Measurements from ENCODE around the gene CHTF18.

Gene CHTF18

DNA sequence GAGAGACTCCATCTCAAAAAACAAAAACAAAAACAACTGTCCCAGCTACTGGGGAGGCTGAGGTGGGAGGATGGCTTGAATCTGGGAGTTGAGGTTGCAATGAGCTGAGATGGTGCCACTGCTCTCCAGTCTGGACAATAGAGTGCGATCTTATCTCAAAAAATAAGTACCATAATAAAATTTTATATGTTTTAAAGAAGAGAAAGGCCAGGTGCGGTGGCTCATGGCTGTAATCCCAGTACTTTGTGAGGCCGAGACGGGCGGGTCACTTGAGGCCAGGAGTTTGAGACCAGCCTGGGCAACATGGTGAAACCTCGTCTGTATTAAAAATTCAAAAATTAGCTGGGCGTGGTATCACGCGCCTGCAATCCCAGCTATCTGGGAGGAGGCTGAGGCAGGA, 11.6 kb upstream of the CHTF18 start:
- no peaks in the 10 kb centered on the region for H3K36me3 ChIP-seq (ENCODE audit: control insufficient read depth in 1 of 2, insufficient read depth in 2 of 2, low read depth in 1 of 2, low read length in 2 of 2)
- H4K8ac ChIP-seq (ENCODE audit: low read length): no peak overlapping the region
- H3K18ac ChIP-seq (ENCODE audit: low read depth in 1 of 2, low read length in 2 of 2): no peak overlapping the region
- H2AFZ ChIP-seq (ENCODE audit: low read depth, low read length): no peak overlapping the region
- no peak overlapping the region for H3K23ac ChIP-seq (ENCODE audit: low read length in 2 of 2)
- no peak overlapping the region for H2BK12ac ChIP-seq (ENCODE audit: low read length in 2 of 2)
- DNase-seq: no peak
- H3K4ac ChIP-seq (ENCODE audit: low read depth in 1 of 2, low read length in 2 of 2): no peak overlapping the region
- no peak overlapping the region for H2AK5ac ChIP-seq (ENCODE audit: low read length, severe bottlenecking)
- H4K91ac ChIP-seq (ENCODE audit: low read length): no peak overlapping the region
- no peak overlapping the region for H3K9ac ChIP-seq (ENCODE audit: low read length)
- 94% methylated on average over 8 of the region's 9 CpGs for WGBS
- no peak overlapping the region for H3K14ac ChIP-seq (ENCODE audit: low read length in 2 of 2)
- peaks cover 26% of the 10 kb centered on the region for H3K4me1 ChIP-seq (ENCODE audit: control insufficient read depth, insufficient read depth, low read depth, low read length)
- H3K27me3 ChIP-seq (ENCODE audit: control insufficient read depth in 1 of 2, insufficient read depth in 1 of 2, low read length in 2 of 2): peaks cover 0 to 49% of the 10 kb centered on the region in 2 experiments
- H2BK120ac ChIP-seq (ENCODE audit: low read depth, low read length): no peak overlapping the region
- H3K79me1 ChIP-seq (replicated peaks; ENCODE audit: low read length, poor library complexity, severe bottlenecking): no peaks in the 10 kb centered on the region
- no peak overlapping the region for H3K4me2 ChIP-seq (ENCODE audit: low read length, poor library complexity, severe bottlenecking)
- no peak overlapping the region for H2BK5ac ChIP-seq (ENCODE audit: low read depth, low read length, poor library complexity, severe bottlenecking)
- H2BK15ac ChIP-seq (ENCODE audit: low read depth, poor library complexity, severe bottlenecking): no peak overlapping the region
- H3K27ac ChIP-seq (ENCODE audit: low read length, poor library complexity, severe bottlenecking): no peak overlapping the region
- no peak overlapping the region for H3K4me3 ChIP-seq (ENCODE audit: insufficient read depth in 1 of 2, low read depth in 1 of 2, low read length in 2 of 2)
- no peaks in the 10 kb centered on the region for H3K9me3 ChIP-seq (ENCODE audit: control insufficient read depth, low read length)

DNA sequence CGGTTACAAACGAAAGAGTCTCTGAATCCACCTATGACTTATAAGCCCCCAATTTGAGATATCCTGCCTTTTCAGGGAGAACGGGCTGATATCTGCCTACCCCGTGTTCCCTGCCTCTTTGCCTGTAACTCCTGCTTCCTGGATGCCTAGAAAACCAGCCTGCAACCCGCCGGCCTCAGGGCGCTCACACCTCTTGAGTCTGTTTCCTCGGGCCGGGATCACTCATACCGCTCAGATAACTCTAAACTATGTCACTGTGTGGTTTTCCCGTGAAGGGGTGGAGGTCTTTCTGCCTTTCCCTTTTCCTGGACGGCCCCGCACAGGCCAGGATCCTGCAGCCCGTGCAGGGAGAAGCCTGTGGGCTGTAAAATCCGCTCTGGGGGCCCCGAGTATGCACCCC, 10.6 kb upstream of the CHTF18 start:
- Histone ChIP-seq H4K8ac (ENCODE audit: low read length) (no peak overlapping the region), H3K4me1 (ENCODE audit: control insufficient read depth, insufficient read depth, low read depth, low read length) (peaks cover 26% of the 10 kb centered on the region), H2BK120ac (ENCODE audit: low read depth, low read length) (no peak overlapping the region), H3K27me3 (ENCODE audit: control insufficient read depth in 1 of 2, insufficient read depth in 1 of 2, low read length in 2 of 2) (peaks cover 3 to 59% of the 10 kb centered on the region in 2 experiments), H3K14ac (ENCODE audit: low read length in 2 of 2) (no peak overlapping the region), H4K91ac (ENCODE audit: low read length) (no peak overlapping the region), H2AFZ (ENCODE audit: low read depth, low read length) (no peak overlapping the region), H3K36me3 (ENCODE audit: control insufficient read depth in 1 of 2, insufficient read depth in 2 of 2, low read depth in 1 of 2, low read length in 2 of 2) (no peaks in the 10 kb centered on the region), H2BK15ac (ENCODE audit: low read depth, poor library complexity, severe bottlenecking) (no peak overlapping the region), H3K4me2 (ENCODE audit: low read length, poor library complexity, severe bottlenecking) (peak overlapping the region; percentile 5), H2BK12ac (ENCODE audit: low read length in 2 of 2) (no peak overlapping the region), H2BK5ac (ENCODE audit: low read depth, low read length, poor library complexity, severe bottlenecking) (no peak overlapping the region), H3K4ac (ENCODE audit: low read depth in 1 of 2, low read length in 2 of 2) (no peak overlapping the region), H3K79me1 (replicated peaks; ENCODE audit: low read length, poor library complexity, severe bottlenecking) (no peaks in the 10 kb centered on the region), H3K4me3 (ENCODE audit: insufficient read depth in 1 of 2, low read depth in 1 of 2, low read length in 2 of 2) (no peak overlapping the region), H2AK5ac (ENCODE audit: low read length, severe bottlenecking) (no peak overlapping the region), H3K18ac (ENCODE audit: low read depth in 1 of 2, low read length in 2 of 2) (no peak overlapping the region), H3K27ac (ENCODE audit: low read length, poor library complexity, severe bottlenecking) (peak overlapping the region; percentile 38), H3K23ac (ENCODE audit: low read length in 2 of 2) (no peak overlapping the region), H3K9ac (ENCODE audit: low read length) (no peak overlapping the region), H3K9me3 (ENCODE audit: control insufficient read depth, low read length) (no peaks in the 10 kb centered on the region)
- peak; percentile 17 for DNase-seq
- WGBS: 57% methylated on average over 16 of the region's 16 CpGs

DNA sequence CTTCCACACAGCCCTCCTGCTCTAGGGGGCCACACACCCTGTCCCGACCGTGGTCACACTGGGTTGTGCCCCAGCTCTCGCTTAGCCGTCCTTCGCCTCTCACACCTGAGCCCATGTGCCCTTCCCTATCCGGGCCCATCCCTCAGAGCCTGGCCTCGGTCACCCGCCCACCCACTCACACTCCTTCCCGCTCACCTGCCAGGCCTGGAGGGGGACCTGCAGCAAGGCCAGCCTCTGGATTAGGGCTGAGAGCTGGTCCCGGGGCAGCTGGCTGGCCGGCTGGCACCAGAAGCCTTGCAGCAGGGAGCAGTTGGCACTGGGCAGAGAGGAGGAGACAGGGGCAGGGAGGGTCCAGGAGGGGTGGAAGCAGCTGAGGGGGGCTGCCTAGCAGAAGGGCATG, 10.0 kb upstream of the CHTF18 start:
- Histone ChIP-seq H3K18ac (ENCODE audit: low read depth in 1 of 2, low read length in 2 of 2) (no peak overlapping the region), H3K4me2 (ENCODE audit: low read length, poor library complexity, severe bottlenecking) (no peak overlapping the region), H3K4ac (ENCODE audit: low read depth in 1 of 2, low read length in 2 of 2) (no peak overlapping the region), H4K8ac (ENCODE audit: low read length) (no peak overlapping the region), H3K4me1 (ENCODE audit: control insufficient read depth, insufficient read depth, low read depth, low read length) (peaks cover 24% of the 10 kb centered on the region), H2AK5ac (ENCODE audit: low read length, severe bottlenecking) (no peak overlapping the region), H2BK12ac (ENCODE audit: low read length in 2 of 2) (no peak overlapping the region), H3K14ac (ENCODE audit: low read length in 2 of 2) (no peak overlapping the region), H3K36me3 (ENCODE audit: control insufficient read depth in 1 of 2, insufficient read depth in 2 of 2, low read depth in 1 of 2, low read length in 2 of 2) (no peaks in the 10 kb centered on the region), H3K27ac (ENCODE audit: low read length, poor library complexity, severe bottlenecking) (no peak overlapping the region), H2BK15ac (ENCODE audit: low read depth, poor library complexity, severe bottlenecking) (no peak overlapping the region), H3K4me3 (ENCODE audit: insufficient read depth in 1 of 2, low read depth in 1 of 2, low read length in 2 of 2) (no peak overlapping the region), H3K9ac (ENCODE audit: low read length) (no peak overlapping the region), H3K9me3 (ENCODE audit: control insufficient read depth, low read length) (no peaks in the 10 kb centered on the region), H3K27me3 (ENCODE audit: control insufficient read depth in 1 of 2, insufficient read depth in 1 of 2, low read length in 2 of 2) (peaks cover 3 to 65% of the 10 kb centered on the region in 2 experiments), H3K79me1 (replicated peaks; ENCODE audit: low read length, poor library complexity, severe bottlenecking) (no peaks in the 10 kb centered on the region), H2BK5ac (ENCODE audit: low read depth, low read length, poor library complexity, severe bottlenecking) (no peak overlapping the region), H2BK120ac (ENCODE audit: low read depth, low read length) (no peak overlapping the region), H3K23ac (ENCODE audit: low read length in 2 of 2) (no peak overlapping the region), H2AFZ (ENCODE audit: low read depth, low read length) (no peak overlapping the region), H4K91ac (ENCODE audit: low read length) (no peak overlapping the region)
- WGBS: 97% methylated on average over 11 of the region's 11 CpGs
- DNase-seq: no peak

DNA sequence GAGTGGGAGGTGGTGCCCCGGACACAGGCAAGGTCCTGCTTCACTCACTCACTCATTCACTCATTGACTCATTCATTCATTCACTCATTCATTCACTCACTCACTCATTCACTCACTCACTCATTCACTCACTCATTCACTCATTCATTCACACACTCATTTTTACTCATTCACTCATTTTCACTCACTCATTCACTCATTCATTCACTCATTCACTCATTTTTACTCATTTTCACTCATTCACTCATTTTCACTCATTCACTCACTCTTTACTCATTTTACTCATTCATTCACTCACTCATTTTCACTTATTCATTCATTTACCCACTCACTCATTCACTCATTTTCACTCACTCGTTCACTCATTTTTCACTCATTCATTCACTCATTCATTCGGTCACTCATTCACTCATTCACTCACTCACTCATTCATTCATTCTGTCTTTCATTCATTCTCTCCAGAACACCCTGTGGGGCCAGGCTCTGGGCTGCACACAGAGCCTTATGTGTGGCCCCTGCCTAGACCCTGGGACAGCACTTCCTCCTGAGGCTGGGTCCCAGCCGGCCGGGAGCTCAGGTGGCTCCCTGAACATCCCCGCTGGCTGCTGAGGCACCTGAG, 9.4 kb upstream of the CHTF18 start:
- DNase-seq: no peak
- Histone ChIP-seq H3K4ac (ENCODE audit: low read depth in 1 of 2, low read length in 2 of 2) (no peak overlapping the region), H3K4me2 (ENCODE audit: low read length, poor library complexity, severe bottlenecking) (no peak overlapping the region), H3K14ac (ENCODE audit: low read length in 2 of 2) (no peak overlapping the region), H3K4me3 (ENCODE audit: insufficient read depth in 1 of 2, low read depth in 1 of 2, low read length in 2 of 2) (peak overlapping the region in 1 of 2 experiments; percentile 8), H2BK120ac (ENCODE audit: low read depth, low read length) (no peak overlapping the region), H2BK12ac (ENCODE audit: low read length in 2 of 2) (no peak overlapping the region), H2BK5ac (ENCODE audit: low read depth, low read length, poor library complexity, severe bottlenecking) (no peak overlapping the region), H2AFZ (ENCODE audit: low read depth, low read length) (no peak overlapping the region), H4K8ac (ENCODE audit: low read length) (no peak overlapping the region), H3K23ac (ENCODE audit: low read length in 2 of 2) (no peak overlapping the region), H3K18ac (ENCODE audit: low read depth in 1 of 2, low read length in 2 of 2) (no peak overlapping the region), H3K27me3 (ENCODE audit: control insufficient read depth in 1 of 2, insufficient read depth in 1 of 2, low read length in 2 of 2) (peaks cover 3 to 69% of the 10 kb centered on the region in 2 experiments), H3K9me3 (ENCODE audit: control insufficient read depth, low read length) (no peaks in the 10 kb centered on the region), H3K4me1 (ENCODE audit: control insufficient read depth, insufficient read depth, low read depth, low read length) (peaks cover 30% of the 10 kb centered on the region), H2BK15ac (ENCODE audit: low read depth, poor library complexity, severe bottlenecking) (no peak overlapping the region), H2AK5ac (ENCODE audit: low read length, severe bottlenecking) (no peak overlapping the region), H3K79me1 (replicated peaks; ENCODE audit: low read length, poor library complexity, severe bottlenecking) (no peaks in the 10 kb centered on the region), H3K36me3 (ENCODE audit: control insufficient read depth in 1 of 2, insufficient read depth in 2 of 2, low read depth in 1 of 2, low read length in 2 of 2) (peaks cover 0 to under 1% of the 10 kb centered on the region in 2 experiments), H4K91ac (ENCODE audit: low read length) (no peak overlapping the region), H3K27ac (ENCODE audit: low read length, poor library complexity, severe bottlenecking) (no peak overlapping the region), H3K9ac (ENCODE audit: low read length) (no peak overlapping the region)
- 95% methylated on average over 6 of the region's 6 CpGs for WGBS
